ENCODE measurements around the gene MOG.

Gene MOG

GRCh38 chr6:29631860-29632731 lies 24.8 kb upstream of the MOG start:
- Histone ChIP-seq H3K9me3 (ENCODE audit: low read length) (no peaks in the 10 kb centered on the region), H3K9ac (ENCODE audit: low read length) (peak overlapping the region; percentile 70), H3K4me1 (ENCODE audit: insufficient read depth, low read length, severe bottlenecking) (peaks cover 32% of the 10 kb centered on the region), H3K36me3 (ENCODE audit: insufficient read depth, low read length) (no peaks in the 10 kb centered on the region), H3K79me2 (ENCODE audit: insufficient read depth, low read length) (no peaks in the 10 kb centered on the region), H4K20me1 (ENCODE audit: insufficient read depth, low read length) (no peaks in the 10 kb centered on the region), H3F3A (ENCODE audit: insufficient read depth, low read length) (no peaks in the 10 kb centered on the region), H3K4me2 (ENCODE audit: low read length) (peak overlapping the region; percentile 90), H3K4me3 (ENCODE audit: low read depth, low read length, poor library complexity, severe bottlenecking) (peak overlapping the region; percentile 76), H3K27ac (ENCODE audit: low read depth, low read length, poor library complexity, severe bottlenecking) (no peak overlapping the region), H3K27me3 (ENCODE audit: insufficient read depth, low read length) (peaks cover 6% of the 10 kb centered on the region), H3K9me2 (ENCODE audit: low read depth, low read length) (no peaks in the 10 kb centered on the region), H2AFZ (ENCODE audit: low read length) (no peak overlapping the region)
- TF ChIP-seq, protein P1, sequence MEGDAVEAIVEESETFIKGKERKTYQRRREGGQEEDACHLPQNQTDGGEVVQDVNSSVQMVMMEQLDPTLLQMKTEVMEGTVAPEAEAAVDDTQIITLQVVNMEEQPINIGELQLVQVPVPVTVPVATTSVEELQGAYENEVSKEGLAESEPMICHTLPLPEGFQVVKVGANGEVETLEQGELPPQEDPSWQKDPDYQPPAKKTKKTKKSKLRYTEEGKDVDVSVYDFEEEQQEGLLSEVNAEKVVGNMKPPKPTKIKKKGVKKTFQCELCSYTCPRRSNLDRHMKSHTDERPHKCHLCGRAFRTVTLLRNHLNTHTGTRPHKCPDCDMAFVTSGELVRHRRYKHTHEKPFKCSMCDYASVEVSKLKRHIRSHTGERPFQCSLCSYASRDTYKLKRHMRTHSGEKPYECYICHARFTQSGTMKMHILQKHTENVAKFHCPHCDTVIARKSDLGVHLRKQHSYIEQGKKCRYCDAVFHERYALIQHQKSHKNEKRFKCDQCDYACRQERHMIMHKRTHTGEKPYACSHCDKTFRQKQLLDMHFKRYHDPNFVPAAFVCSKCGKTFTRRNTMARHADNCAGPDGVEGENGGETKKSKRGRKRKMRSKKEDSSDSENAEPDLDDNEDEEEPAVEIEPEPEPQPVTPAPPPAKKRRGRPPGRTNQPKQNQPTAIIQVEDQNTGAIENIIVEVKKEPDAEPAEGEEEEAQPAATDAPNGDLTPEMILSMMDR (IDR thresholded peaks at IDR 0.05; ENCODE audit: low read length): no peak
- no peak for TF ChIP-seq EZH2 (IDR thresholded peaks at IDR 0.05; ENCODE audit: borderline replicate concordance, low read length)

DNA sequence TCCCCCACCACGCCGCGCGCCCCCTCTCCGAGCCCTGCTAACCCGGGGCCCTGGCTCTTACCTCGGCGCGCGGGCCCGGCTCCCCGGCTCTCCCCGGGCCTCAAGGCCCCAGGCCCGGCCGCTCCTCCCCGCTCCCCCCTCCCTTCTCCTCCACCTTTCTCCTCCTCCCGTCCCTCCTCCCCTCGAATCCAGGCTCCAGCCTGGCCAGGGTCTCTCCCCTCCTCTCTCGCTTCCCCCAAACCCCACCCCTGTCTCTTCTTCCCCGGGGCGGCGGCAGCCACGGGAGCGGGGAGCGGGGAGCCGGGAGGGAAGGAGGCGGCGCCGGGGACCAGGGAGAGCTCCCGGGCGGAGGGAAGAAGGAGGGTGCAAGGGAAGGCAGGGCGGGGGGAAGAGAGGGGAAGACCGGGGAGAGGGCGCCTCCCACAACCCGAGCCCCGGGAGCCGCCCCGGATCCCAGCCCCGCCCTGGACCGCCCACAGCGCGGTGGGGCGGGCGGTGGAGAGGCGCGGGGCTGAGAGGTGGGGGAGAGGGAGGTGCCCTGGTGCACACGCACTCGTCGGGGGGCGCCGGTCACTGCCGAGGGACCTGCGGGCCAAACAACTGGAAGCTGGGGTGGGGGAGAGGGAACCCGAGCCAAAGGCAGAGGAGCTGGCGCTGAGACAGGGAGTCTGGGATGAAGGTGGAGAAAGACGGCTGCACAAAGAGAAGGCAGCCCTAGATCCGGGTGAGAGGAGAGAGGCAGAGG lies 23.9 kb upstream of the MOG start, which contains the start of gene GABBR1:
TSS of gene GABBR1 (minus strand) at position 395 of the 745 bp plus-strand sequence. CDS start 798 bp downstream, outside the sequence.
- no peaks in the 10 kb centered on the region for H3F3A ChIP-seq (ENCODE audit: insufficient read depth, low read length)
- H3K9me2 ChIP-seq (ENCODE audit: low read depth, low read length): no peaks in the 10 kb centered on the region
- peak within 1 kb of the TSS; percentile 76 for H3K4me3 ChIP-seq (ENCODE audit: low read depth, low read length, poor library complexity, severe bottlenecking)
- H3K9ac ChIP-seq (ENCODE audit: low read length): peak within 1 kb of the TSS; percentile 70
- H3K27me3 ChIP-seq (ENCODE audit: insufficient read depth, low read length): peaks cover 6% of the 10 kb centered on the region
- H3K79me2 ChIP-seq (ENCODE audit: insufficient read depth, low read length): no peaks in the 10 kb centered on the region
- TF ChIP-seq, protein P1 (IDR thresholded peaks at IDR 0.05; ENCODE audit: low read length): no peak
- no peak for TF ChIP-seq EZH2 (IDR thresholded peaks at IDR 0.05; ENCODE audit: borderline replicate concordance, low read length)
- H4K20me1 ChIP-seq (ENCODE audit: insufficient read depth, low read length): no peaks in the 10 kb centered on the region
- H3K4me2 ChIP-seq (ENCODE audit: low read length): peak within 1 kb of the TSS; percentile 90
- H3K9me3 ChIP-seq (ENCODE audit: low read length): no peaks in the 10 kb centered on the region
- no peaks in the 10 kb centered on the region for H3K36me3 ChIP-seq (ENCODE audit: insufficient read depth, low read length)
- H3K27ac ChIP-seq (ENCODE audit: low read depth, low read length, poor library complexity, severe bottlenecking): no peak within 1 kb of the TSS
- H2AFZ ChIP-seq (ENCODE audit: low read length): peak within 1 kb of the TSS; percentile 30; the same call in 1 of the 2 replicates
- peaks cover 32% of the 10 kb centered on the region for H3K4me1 ChIP-seq (ENCODE audit: insufficient read depth, low read length, severe bottlenecking)

GRCh38 chr6:29633534-29633905 lies 23.4 kb upstream of the MOG start:
- no peaks in the 10 kb centered on the region for H3K9me2 ChIP-seq (ENCODE audit: low read depth, low read length)
- H2AFZ ChIP-seq (ENCODE audit: low read length): no peak overlapping the region
- peak overlapping the region; percentile 90 for H3K4me2 ChIP-seq (ENCODE audit: low read length)
- no peaks in the 10 kb centered on the region for H3K9me3 ChIP-seq (ENCODE audit: low read length)
- peaks cover 6% of the 10 kb centered on the region for H3K27me3 ChIP-seq (ENCODE audit: insufficient read depth, low read length)
- H4K20me1 ChIP-seq (ENCODE audit: insufficient read depth, low read length): no peaks in the 10 kb centered on the region
- H3K27ac ChIP-seq (ENCODE audit: low read depth, low read length, poor library complexity, severe bottlenecking): no peak overlapping the region
- no peaks in the 10 kb centered on the region for H3K79me2 ChIP-seq (ENCODE audit: insufficient read depth, low read length)
- peak overlapping the region; percentile 76 for H3K4me3 ChIP-seq (ENCODE audit: low read depth, low read length, poor library complexity, severe bottlenecking)
- no peaks in the 10 kb centered on the region for H3F3A ChIP-seq (ENCODE audit: insufficient read depth, low read length)
- peaks cover 28% of the 10 kb centered on the region for H3K4me1 ChIP-seq (ENCODE audit: insufficient read depth, low read length, severe bottlenecking)
- no peaks in the 10 kb centered on the region for H3K36me3 ChIP-seq (ENCODE audit: insufficient read depth, low read length)
- no peak overlapping the region for H3K9ac ChIP-seq (ENCODE audit: low read length)
- TF ChIP-seq, protein P1 (IDR thresholded peaks at IDR 0.05; ENCODE audit: low read length): no peak
- TF ChIP-seq EZH2 (IDR thresholded peaks at IDR 0.05; ENCODE audit: borderline replicate concordance, low read length): no peak

All from OCI-LY1 (cell line).